ENCODE results near the gene DPEP2.
"Not testable (repeated sequence)": the region's sequence is repeated elsewhere in the genome, so short reads cannot be mapped to it uniquely, and the experiment has no call there.

Gene DPEP2, protein sequence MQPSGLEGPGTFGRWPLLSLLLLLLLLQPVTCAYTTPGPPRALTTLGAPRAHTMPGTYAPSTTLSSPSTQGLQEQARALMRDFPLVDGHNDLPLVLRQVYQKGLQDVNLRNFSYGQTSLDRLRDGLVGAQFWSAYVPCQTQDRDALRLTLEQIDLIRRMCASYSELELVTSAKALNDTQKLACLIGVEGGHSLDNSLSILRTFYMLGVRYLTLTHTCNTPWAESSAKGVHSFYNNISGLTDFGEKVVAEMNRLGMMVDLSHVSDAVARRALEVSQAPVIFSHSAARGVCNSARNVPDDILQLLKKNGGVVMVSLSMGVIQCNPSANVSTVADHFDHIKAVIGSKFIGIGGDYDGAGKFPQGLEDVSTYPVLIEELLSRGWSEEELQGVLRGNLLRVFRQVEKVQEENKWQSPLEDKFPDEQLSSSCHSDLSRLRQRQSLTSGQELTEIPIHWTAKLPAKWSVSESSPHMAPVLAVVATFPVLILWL

GRCh38 chr16:67998779-67999688, at the start of gene DPEP2:
TSS of gene DPEP2 (minus strand) at chr16:67999484. CDS start at chr16:67993212, 6,272 bp downstream.
- DNase-seq (ENCODE audit: low read depth in 2 of 2, low spot score in 1 of 2), result not testable (repeated sequence)

DNA sequence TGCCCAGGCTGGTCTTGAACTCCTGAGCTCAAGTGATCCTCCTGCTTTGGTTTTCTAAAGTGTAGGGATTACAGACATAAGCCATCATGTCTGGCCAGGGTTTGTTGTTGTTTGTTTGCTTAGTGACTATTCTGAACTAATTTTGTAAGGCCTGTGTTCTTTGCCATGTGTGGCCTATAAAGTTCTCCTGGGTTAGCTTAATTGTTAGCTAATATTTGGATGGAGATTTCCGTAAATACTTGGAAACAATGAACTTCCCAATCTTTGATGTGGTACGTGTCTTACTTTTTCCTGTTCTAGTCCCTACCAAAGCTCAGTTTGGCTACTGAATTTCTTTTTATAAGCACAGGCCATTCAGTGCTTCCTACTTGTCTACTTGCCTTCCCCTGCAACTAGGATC, 48.7 kb upstream of the DPEP2 start:
- no peak for DNase-seq (ENCODE audit: low read depth in 2 of 2, low spot score in 1 of 2)

DNA sequence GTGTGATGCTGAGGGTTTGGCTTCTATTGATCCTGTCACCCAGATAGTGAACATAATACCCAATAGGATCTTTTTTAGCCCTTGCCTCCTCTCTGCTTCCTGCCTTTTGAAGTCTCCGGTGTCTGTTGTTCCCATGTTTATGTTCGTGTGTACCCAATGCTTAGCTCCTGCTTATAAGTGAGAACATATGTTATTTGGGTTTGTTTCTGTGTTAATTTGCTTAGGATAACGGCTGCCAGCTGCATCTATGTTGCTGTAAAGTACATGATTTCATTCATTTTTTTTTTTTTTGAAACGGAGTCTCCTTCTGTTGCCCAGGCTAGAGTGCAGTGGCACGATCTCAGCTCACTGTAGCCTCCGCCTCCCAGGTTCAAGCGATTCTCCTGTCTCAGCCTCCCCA, 46.8 kb upstream of the DPEP2 start:
- DNase-seq (ENCODE audit: low read depth in 2 of 2, low spot score in 1 of 2), result no peak

DNA sequence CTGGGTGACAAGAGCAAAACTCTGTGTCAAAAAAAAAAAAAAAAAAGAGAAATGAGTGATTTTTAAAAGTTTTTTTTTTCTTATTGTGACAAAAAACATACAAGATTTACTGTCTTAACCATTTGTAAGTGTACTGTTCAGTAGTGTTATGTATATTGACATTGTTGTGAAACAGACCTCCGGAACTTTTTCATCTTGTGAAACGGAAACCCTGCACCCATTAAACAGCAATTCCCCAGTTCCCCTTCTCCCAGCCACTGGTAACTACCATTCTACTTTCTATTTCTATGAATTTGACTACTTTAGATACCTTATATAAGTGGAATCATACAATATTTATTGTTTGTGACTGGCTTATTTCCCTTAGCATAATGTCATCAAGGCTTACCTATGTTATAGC, 42.5 kb upstream of the DPEP2 start:
- no peak for DNase-seq (ENCODE audit: low read depth in 2 of 2, low spot score in 1 of 2)

GRCh38 chr16:68040506-68041288, 41.4 kb upstream of the DPEP2 start:
- peak; percentile 77 to 87 for DNase-seq (ENCODE audit: low read depth in 2 of 2, low spot score in 1 of 2)

GRCh38 chr16:68037841-68038597, 38.7 kb upstream of the DPEP2 start:
- no peak for DNase-seq (ENCODE audit: low read depth in 2 of 2, low spot score in 1 of 2)

GRCh38 chr16:68035227-68035626, 35.9 kb upstream of the DPEP2 start:
- DNase-seq (ENCODE audit: low read depth in 2 of 2, low spot score in 1 of 2), result no peak

DNA sequence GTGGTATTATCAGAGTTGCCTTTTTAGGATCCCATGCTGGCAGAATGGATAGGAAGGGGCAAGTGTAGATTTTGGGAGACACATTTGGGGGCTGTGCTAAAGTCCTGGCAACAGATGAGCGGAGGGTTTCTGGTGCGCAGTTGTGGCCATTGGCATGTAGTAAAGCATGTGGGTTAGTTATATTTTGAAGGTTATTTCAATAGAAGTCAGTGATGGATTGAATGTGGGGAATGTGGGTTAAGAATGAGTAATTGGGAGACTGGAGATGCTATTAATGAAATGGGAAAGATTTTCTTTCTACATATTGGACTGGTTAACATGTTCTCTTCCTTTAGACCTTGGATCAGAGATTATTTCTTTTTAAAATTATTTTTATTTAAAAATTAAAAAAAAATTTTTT, 33.8 kb upstream of the DPEP2 start:
- no peak for DNase-seq (ENCODE audit: low read depth in 2 of 2, low spot score in 1 of 2)

DNA sequence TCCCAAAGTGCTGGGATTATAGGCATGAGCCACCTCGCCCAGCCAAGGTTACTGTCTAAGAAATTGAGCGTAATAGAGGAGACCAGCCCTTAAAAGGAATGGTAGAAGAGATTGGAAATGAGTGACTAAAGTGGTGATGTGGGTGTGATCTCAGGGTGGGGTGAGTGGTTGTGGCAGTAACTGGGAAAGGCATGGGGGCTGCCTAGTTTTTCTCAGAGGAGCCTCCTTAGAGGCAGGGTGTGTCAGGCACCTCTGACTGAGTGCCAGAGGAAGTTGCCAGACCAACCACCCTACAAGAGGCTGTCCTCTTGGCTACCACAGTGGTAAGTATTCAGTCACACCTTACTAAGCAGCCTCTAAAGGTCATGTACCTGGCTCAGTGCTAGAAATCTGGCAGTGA, 32.7 kb upstream of the DPEP2 start:
- no peak for DNase-seq (ENCODE audit: low read depth in 2 of 2, low spot score in 1 of 2)

- DNase-seq (ENCODE audit: low read depth in 2 of 2, low spot score in 1 of 2), result not testable (repeated sequence)
Measured at GRCh38 chr16:68030108-68030507, 30.8 kb upstream of the DPEP2 start.

GRCh38 chr16:68028996-68029395, 29.7 kb upstream of the DPEP2 start:
- DNase-seq (ENCODE audit: low read depth in 2 of 2, low spot score in 1 of 2), result no peak

- DNase-seq (ENCODE audit: low read depth in 2 of 2, low spot score in 1 of 2), result peak; percentile 88 to 95
Measured at GRCh38 chr16:68022728-68023537, 23.6 kb upstream of the DPEP2 start, which contains the start of the genes DDX28 and DUS2. TSS of gene DDX28 (minus strand) at chr16:68023232. CDS start at chr16:68023202, 30 bp downstream. TSS of gene DUS2 (plus strand) at chr16:68023284. CDS start at chr16:68038024, 14,740 bp downstream.

GRCh38 chr16:68022278-68022727, 23.0 kb upstream of the DPEP2 start:
- DNase-seq (ENCODE audit: low read depth in 2 of 2, low spot score in 1 of 2), result no peak

- no peak for DNase-seq (ENCODE audit: low read depth in 2 of 2, low spot score in 1 of 2)
Measured at GRCh38 chr16:68021490-68021889, 22.2 kb upstream of the DPEP2 start.

DNA sequence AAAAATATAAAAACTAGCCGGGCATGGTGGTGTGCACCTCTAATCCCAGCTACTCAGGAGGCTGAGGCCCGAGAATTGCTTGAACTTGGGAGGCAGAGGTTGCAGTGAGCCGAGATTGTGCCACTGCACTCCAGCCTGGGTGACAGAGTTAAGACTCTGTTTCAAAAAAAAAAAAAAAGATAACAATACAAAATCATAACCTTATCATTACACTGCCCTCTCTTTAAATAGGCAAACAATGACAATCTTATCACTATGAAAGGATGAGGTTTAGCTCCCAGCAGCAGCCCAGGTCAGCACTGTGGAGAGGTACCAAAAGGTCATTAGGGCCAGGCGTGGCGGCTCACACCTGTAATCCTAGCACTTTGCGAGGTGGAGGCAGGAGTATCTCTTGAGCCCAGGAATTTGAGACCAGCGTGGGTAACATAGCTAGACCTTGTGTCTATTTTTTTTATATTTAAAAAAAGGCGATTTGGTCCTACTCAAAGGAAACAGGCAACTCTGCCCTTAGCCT, 19.9 kb upstream of the DPEP2 start:
- no peak for DNase-seq (ENCODE audit: low read depth in 2 of 2, low spot score in 1 of 2)

DNA sequence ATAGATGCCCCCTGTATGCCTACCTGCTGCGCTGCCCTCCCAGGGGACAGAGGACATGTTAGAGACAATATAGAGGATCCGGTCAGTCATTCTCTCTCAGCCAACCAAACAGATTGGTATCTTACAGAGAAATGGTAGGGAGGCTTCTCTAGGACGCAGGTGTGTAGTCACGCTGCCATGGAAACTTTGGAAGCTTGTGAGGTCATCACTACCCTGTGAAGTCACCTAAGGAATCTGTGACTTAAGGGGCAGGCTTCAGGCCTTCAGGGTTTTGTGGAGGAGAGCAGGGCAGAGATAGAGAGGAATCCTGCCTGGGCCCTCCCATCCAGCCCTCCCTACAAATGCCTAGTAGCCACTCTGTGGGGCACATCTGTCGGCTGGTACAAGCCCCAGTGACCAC, 16.4 kb upstream of the DPEP2 start, which contains the start of gene DPEP2NB:
Gene DPEP2NB, minus strand, starts transcription at position 231 of the 400 bp plus-strand sequence. Its CDS starts 141 bp downstream, at position 90.
- no peak for DNase-seq (ENCODE audit: low read depth in 2 of 2, low spot score in 1 of 2)

DNA sequence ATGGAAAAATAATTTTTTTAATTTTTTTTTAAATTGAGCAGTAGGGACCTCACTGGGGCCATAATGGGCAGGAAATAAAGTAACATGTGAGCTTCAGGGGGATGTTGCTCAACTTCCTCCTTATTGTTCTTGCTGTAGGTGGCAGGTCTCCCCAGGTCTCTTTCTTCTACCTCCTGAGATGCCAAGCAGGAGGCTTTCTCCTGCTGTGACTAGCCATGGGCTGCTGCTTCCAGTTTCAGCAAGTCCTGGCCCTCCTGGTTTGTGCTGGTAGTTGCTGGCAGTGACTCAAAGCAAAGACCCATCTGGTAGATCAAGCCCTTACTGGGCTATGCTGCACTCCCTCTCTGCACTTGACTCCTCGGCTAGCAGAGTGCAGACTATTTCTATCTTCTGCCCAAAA, 14.2 kb upstream of the DPEP2 start:
- no peak for DNase-seq (ENCODE audit: low read depth in 2 of 2, low spot score in 1 of 2)

- DNase-seq (ENCODE audit: low read depth in 2 of 2, low spot score in 1 of 2), result not testable (repeated sequence)
Measured at GRCh38 chr16:68009872-68010271, 10.6 kb upstream of the DPEP2 start.
